ENCODE measurements around the gene ERP27. TPM values are rescaled to one million over a fixed set of nuclear protein-coding genes. Genes with fewer than 3 reads are reported as not detected.

The ERP27 gene
- total RNA-seq, 2 experiments from 2014 or later = 1.3 to 1.6 TPM

DNA sequence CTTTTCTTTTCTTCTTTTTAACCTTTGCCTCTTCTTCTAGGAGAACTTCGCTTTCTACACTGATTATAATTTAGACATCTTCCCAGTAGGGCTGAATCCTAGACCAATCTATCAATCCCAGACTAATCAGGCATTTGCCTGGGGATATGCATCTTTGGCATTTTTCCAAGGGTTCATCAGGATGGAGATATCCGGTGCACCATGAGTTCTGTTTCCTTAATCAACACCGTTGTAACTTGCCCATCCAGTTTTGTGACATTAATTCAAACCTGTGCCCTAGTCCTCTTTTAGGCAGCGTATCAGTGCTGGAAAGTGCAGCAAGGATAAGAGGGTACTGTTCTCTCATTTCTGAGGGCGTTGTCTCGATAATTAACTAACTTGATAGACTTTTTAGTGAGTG, 52.1 kb downstream of the ERP27 start:
- Mint-ChIP-seq H3K9me3 (no peaks in the 10 kb centered on the region), H3K36me3 (peaks cover 2% of the 10 kb centered on the region), H3K4me1 (peaks cover 26% of the 10 kb centered on the region), H3K27me3 (peaks cover 18% of the 10 kb centered on the region), H3K4me3 (no peak overlapping the region), H3K27ac (no peak overlapping the region)
- no peak for DNase-seq

DNA sequence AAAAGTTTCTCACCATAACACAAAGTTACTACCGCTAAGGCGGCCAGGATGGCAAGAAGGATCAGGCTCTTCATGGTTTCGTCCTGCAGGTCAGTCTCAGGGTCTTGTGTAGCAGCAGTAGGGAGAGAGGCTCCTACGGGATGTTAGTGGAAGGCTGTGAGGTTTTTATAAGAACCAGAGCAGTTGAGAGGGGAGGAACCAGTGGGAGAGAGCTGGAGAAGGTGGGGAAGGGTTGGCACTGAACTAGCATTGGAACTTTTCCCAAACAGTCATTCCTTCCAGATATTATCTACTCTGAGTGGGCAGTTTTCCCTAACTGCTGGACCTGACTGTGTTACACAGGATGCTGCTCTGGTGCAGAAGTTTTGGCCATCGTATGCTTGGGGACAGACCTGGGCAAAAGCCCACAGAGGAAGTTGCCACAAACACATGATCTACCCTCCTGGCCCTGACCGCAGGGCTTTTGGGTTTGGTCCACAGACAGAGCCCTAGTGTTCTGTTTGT, 52.6 kb downstream of the ERP27 start, which contains the start of gene MGP:
MGP (minus strand) TSS at position 137 of the 504 bp plus-strand sequence; CDS start at position 74, 63 bp downstream.
- Mint-ChIP-seq H3K4me1 (peaks cover 30% of the 10 kb centered on the region), H3K4me3 (no peak within 1 kb of the TSS), H3K27ac (peak within 1 kb of the TSS; percentile 52), H3K27me3 (peaks cover 18% of the 10 kb centered on the region), H3K36me3 (peaks cover 2% of the 10 kb centered on the region), H3K9me3 (peaks cover 3% of the 10 kb centered on the region)
- no peak for DNase-seq

DNA sequence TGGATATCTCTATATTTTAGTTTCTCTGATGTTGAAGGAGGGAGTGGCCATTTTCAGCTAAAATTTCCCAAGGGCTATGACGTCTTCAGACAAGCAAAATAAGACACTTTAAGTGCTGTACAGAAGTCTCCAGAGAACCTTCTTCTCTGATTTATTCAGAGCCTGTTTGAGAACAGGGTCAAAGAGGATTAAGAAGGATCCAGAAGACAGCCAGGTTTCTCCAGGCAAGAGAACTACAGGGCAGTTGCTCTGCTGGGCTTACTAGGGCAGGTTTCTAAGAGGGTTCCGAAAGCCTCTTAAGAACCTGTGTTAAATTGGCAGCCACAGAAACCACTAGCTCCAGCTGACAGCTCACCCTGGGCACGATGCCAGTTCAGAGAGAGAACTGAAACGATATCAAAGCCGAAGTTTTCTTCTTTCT, 53.9 kb downstream of the ERP27 start:
- H3K27me3 Mint-ChIP-seq = peaks cover 18% of the 10 kb centered on the region
- peak overlapping the region; percentile 32 for H3K4me3 Mint-ChIP-seq
- H3K9me3 Mint-ChIP-seq = peaks cover 7% of the 10 kb centered on the region
- peaks cover 4% of the 10 kb centered on the region for H3K36me3 Mint-ChIP-seq
- peak overlapping the region; percentile 52 for H3K27ac Mint-ChIP-seq
- peak; percentile 80 for DNase-seq
- peaks cover 33% of the 10 kb centered on the region for H3K4me1 Mint-ChIP-seq

DNA sequence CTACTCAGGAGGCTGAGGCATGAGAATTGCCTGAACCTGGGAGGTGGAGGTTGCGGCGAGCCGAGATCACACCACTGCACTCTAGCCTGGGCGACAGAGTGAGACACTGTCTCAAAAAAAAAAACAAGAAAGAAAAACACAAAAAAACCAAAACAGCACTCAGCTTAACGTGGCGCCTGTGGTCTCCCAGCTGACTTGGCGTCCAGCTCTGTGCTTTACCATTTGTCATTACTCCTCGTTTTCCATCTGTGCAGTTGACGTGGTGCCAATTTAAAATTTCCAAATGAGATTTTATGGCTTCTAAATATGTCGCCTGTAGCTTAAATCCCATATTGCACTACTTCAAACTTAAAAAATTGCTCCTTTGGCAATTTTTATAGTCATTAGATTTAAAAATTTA, 54.7 kb downstream of the ERP27 start:
- Mint-ChIP-seq H3K4me3 (no peak overlapping the region), H3K36me3 (peaks cover 5% of the 10 kb centered on the region), H3K27ac (no peak overlapping the region), H3K4me1 (peaks cover 33% of the 10 kb centered on the region), H3K9me3 (peaks cover 7% of the 10 kb centered on the region), H3K27me3 (peaks cover 18% of the 10 kb centered on the region)
- no peak for DNase-seq

DNA sequence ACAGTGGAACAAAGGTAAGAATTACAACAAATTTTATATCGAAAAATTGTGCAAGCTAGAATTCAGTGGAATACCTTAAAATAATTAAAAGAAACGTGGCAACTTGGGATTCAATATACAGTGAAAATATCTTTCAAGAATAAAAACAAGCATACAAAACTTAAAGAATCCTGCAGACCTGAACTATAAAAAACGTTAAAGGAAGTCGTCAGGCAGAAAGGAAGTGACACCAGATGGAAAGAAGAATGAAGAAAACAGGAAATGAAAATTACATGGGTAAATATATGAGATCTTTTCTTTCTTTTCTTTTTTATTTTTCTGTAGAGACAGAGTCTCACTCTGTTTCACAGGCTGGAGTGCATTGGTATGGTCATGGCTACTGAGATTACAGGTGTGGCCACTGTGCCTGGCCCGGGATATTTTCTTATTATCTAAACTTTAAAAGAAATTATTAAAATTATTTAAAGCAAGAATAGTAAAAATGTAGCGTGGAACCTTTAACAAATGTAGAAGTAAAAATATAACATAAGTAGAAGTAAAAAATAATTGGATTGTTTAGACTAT, 57.4 kb downstream of the ERP27 start:
- Mint-ChIP-seq H3K4me1 (peaks cover 22% of the 10 kb centered on the region), H3K27me3 (peaks cover 7% of the 10 kb centered on the region), H3K27ac (peak overlapping the region; percentile 79), H3K36me3 (peaks cover 3% of the 10 kb centered on the region), H3K9me3 (peaks cover 7% of the 10 kb centered on the region), H3K4me3 (peak overlapping the region; percentile 54)
- no peak for DNase-seq

DNA sequence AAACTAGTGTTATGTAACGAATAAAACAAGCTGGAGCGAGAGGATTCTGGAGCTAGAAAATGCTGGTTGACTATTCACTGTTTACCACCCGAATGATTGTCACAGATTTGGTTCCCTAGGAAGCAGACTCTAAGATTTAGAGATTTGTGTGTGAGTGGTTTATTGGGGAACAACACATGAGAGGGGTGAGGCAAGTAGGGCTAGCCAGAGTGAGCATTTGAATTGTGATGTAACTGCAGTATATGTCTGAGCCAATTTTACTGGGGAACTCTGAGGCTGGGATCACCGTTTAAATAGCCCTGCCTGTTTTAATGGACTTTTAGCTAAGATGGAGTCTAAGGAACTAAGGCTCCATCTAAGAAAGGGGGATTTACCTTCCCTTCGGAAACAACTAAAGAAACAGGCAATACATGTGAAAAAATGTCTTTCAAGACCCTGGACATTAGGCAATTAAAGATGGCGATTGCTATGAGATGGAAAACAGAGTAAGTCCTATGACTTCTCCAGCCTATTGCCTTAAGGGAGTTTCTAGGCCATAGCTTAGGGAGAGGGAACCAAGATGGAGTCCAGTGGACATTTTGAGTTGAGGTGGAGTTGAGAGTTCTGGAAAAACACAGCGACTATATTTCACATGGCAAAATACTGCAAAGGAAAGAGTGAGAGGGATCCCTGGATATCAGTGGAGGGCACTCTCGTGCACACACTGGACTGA, 59.0 kb downstream of the ERP27 start:
- Mint-ChIP-seq H3K27ac (no peak overlapping the region), H3K4me3 (no peak overlapping the region), H3K36me3 (peaks cover 3% of the 10 kb centered on the region), H3K27me3 (no peaks in the 10 kb centered on the region), H3K9me3 (peaks cover 7% of the 10 kb centered on the region), H3K4me1 (peaks cover 11% of the 10 kb centered on the region)
- DNase-seq = no peak

DNA sequence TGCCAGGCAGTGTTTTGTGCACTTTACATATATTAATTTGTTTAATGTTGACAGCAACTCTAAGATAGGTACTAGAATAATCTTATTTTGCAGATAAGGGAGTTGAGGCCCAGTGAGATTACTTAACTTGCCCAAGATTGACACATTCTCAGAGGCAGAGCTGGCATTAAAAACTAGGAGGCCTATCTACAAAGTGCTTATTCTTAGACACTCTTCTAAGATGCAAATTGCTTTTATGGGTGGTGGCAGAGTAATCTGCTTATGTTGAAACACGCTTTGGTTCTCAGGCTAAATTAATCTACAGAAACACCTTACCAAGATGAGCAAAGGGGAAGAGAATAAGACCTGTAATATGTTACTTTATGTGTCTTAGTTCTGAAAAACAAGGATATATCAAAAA, 59.8 kb downstream of the ERP27 start:
- no peaks in the 10 kb centered on the region for H3K27me3 Mint-ChIP-seq
- peaks cover 3% of the 10 kb centered on the region for H3K36me3 Mint-ChIP-seq
- H3K4me3 Mint-ChIP-seq = no peak overlapping the region
- H3K9me3 Mint-ChIP-seq = peaks cover 7% of the 10 kb centered on the region
- DNase-seq = no peak
- peaks cover 10% of the 10 kb centered on the region for H3K4me1 Mint-ChIP-seq
- H3K27ac Mint-ChIP-seq = no peak overlapping the region

DNA sequence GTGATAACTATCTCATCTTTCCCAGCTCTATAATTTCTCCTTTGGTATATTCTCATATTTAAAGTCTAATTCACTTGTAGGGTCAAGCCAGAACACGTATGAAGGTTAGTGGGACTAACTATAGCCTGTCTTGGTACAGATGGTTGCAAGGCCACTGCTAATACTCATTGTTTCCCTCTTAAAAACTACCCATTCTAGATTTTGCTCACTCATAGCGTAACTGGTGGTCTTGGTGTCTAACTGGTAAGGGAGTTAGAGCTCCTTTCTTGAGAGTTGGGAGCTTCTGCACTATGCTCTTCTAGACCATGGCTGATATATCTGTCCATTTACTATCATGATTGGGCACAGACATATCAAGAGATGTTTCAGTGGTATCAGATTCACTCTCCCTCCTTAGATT, 61.5 kb downstream of the ERP27 start:
- Mint-ChIP-seq H3K36me3 (peaks cover 3% of the 10 kb centered on the region), H3K27ac (no peak overlapping the region), H3K4me3 (no peak overlapping the region), H3K4me1 (peaks cover 11% of the 10 kb centered on the region), H3K9me3 (peaks cover 7% of the 10 kb centered on the region), H3K27me3 (no peaks in the 10 kb centered on the region)
- no peak for DNase-seq

DNA sequence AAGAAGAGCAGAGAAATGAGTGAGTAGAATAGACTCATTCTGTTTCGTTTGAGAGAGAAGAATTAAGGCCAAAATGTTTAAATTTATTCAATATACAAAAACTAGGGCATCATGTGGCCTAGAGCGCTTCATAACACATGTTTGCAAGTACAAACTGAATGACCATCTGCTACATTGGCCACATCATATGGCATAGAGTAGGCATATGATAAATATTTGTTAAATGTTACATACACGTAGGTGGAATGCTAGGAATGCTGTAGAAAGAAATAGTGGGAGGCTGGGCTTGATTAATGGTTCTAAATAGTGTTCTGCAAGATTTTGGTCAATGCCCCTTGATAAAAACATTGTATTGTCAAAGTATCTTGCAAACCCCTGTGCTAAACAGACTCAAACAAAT, 63.5 kb downstream of the ERP27 start:
- Mint-ChIP-seq H3K4me1 (peaks cover 6% of the 10 kb centered on the region), H3K27me3 (peaks cover 4% of the 10 kb centered on the region), H3K4me3 (no peak overlapping the region), H3K27ac (no peak overlapping the region), H3K9me3 (peaks cover 3% of the 10 kb centered on the region), H3K36me3 (peaks cover 3% of the 10 kb centered on the region)
- DNase-seq = no peak

DNA sequence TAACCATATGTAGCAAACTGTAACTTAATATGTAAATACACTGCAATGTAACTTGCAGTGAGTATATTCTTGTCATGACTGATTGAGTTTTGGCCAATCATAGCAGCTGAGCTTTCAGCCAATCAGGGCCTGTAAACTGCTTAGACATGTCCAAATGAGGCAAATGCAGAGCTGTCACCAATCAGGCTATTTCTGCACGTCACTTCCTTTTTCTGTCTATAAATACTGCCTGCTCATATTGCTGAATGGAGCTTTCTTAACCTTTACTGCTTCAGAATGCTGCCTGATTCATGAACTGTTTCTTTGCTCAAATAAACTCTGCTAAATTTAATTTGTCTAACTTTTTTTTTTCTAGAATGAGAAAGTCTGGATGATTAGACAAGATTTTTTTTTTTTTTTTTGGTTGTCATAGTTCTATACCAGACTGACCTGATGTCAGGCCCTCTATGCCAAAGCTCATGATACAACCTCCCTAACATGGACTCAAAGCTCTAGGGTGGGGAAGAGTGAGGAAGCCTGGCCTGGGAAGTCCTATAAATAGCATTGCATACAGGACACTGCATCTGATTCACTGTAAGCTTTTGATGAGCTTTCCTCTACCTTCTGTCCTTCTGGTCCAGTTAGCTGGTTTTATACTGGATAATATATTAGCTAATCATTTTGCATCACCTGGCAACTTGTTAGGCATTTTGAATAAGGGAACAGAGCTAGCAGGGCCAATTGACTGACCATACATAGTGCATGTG, 64.7 kb downstream of the ERP27 start:
- H3K4me1 Mint-ChIP-seq = peaks cover 7% of the 10 kb centered on the region
- H3K27me3 Mint-ChIP-seq = peaks cover 4% of the 10 kb centered on the region
- no peak overlapping the region for H3K4me3 Mint-ChIP-seq
- no peaks in the 10 kb centered on the region for H3K36me3 Mint-ChIP-seq
- DNase-seq = no peak
- H3K9me3 Mint-ChIP-seq = no peaks in the 10 kb centered on the region
- H3K27ac Mint-ChIP-seq = no peak overlapping the region

DNA sequence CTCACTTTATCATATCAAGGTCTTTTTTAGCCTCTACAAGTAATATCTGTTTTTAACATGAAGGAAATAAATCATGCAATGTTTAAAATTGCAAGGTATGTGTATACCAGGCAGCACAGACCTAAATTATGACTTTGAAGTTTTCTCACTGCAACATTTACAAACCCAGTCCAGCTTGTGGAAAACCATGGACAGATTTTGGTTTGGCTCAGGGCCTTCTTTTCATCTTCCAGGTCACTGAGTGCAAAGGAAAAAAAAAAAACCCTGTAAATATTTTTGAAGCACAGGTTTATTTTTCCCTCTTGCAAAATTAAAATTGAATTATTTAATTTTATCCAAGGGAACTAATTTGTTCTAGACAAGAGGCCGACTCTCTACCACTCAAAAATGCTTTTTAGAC, 66.5 kb downstream of the ERP27 start:
- no peak for DNase-seq
- Mint-ChIP-seq H3K27ac (no peak overlapping the region), H3K27me3 (peaks cover 4% of the 10 kb centered on the region), H3K4me3 (no peak overlapping the region), H3K4me1 (peaks cover 7% of the 10 kb centered on the region), H3K9me3 (peaks cover 5% of the 10 kb centered on the region), H3K36me3 (peaks cover 6% of the 10 kb centered on the region)

DNA sequence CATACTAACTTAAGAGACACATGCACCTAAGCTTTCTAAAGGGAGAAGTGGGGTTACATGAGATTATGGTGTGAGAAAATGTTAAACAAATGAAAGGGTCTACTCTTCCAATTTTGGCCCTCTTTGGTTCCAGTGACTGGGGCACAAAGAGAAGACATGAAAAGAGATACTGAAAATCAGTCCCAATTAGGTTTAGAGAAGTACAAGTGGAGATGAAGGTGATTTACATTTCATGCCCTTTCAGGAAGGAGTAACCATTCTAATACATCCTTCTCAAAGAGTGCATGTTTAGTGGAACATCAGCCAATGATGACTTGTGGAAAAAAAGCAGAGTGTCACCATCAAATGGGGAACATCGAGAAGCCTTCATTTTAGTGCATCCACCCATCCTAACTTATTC, 67.1 kb downstream of the ERP27 start:
- Mint-ChIP-seq H3K27ac (no peak overlapping the region), H3K36me3 (peaks cover 6% of the 10 kb centered on the region), H3K4me3 (no peak overlapping the region), H3K9me3 (peaks cover 5% of the 10 kb centered on the region), H3K27me3 (peaks cover 4% of the 10 kb centered on the region), H3K4me1 (peaks cover 7% of the 10 kb centered on the region)
- DNase-seq = no peak

DNA sequence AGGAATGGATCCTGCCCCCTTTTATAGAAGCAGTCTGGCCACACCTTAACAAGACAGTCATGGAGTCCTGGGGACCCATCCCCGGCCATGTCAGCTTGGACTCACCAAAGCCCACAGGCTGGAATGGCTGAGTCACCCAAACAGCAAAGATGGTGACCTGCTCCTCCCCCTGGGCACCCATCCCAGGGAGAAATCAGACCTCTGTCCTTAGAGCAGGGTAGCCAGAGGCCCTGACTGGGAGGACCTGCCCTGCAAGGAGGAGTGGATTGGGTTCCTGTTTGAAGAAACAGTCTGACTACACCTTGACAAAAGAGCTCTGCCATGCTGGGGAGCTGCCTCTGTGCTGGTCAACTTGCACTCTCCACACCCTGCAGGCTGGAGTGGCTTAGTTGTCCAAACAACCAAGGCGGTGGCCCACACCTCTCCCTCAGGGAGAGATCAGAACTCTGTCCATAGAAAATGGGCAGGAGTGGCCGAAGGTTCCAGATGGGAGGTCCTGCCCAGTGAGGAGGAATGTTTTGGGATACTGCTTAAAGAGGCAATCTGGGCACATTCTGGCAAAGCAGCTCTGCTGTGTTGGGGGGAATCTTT, 69.3 kb downstream of the ERP27 start:
- DNase-seq = no peak
- Mint-ChIP-seq H3K9me3 (peaks cover 9% of the 10 kb centered on the region), H3K4me3 (no peak overlapping the region), H3K36me3 (peaks cover 8% of the 10 kb centered on the region), H3K27ac (no peak overlapping the region), H3K27me3 (peaks cover 4% of the 10 kb centered on the region), H3K4me1 (peaks cover 7% of the 10 kb centered on the region)
